Right atrium auricular region (tissue), 2 donors: Measurements from ENCODE around the gene SNX9. TPM values are rescaled to one million over a fixed set of nuclear protein-coding genes. Genes with fewer than 3 reads are reported as not detected.

Source experiments
- DNase-seq: peaks from one replicate; pipeline ENCODE4 v3.0.0-alpha.2; 2019; ENCODE audit warnings: low spot score
- H3K27ac ChIP-seq, 2 donors: fragments of 200-600 bp; sonication (generic); 1 replicate in 1 of 2; 2 replicates in 1 of 2; pipeline ENCODE4 v1.5.1; 2016 to 2019
- H3K27me3 ChIP-seq, 2 donors: fragments of 200-600 bp; sonication (generic); one replicate each; pipeline versions ENCODE4 v1.5.1 to v1.6.0; 2017 to 2019
- H3K36me3 ChIP-seq: fragments of 200-600 bp; sonication (generic); one replicate; pipeline ENCODE4 v1.5.1; 2016
- H3K4me1 ChIP-seq, 2 donors: fragments of 200-600 bp; sonication (generic); one replicate each; pipeline versions ENCODE4 v1.5.1 to v1.6.0; 2017 to 2019
- H3K4me3 ChIP-seq, 2 donors: fragments of 200-600 bp; sonication (generic); 1 replicate in 1 of 2; 2 replicates in 1 of 2; pipeline ENCODE4 v1.5.1; 2017 to 2019; ENCODE audit warnings: mild to moderate bottlenecking in 1 of 2, moderate library complexity in 1 of 2
- H3K9me3 ChIP-seq, 2 donors: fragments of 200-600 bp; sonication (generic); one replicate each; pipeline ENCODE4 v1.5.1; 2019
- total RNA-seq, 2 donors: library from RNA; depleted of rRNA; stranded (reverse); fragments of >200 nt; gene quantifications; one replicate each; pipeline ENCODE4 v1.1.0, GENCODE V29; 2016
- TF ChIP-seq, protein P1 (sequence below), 2 donors: fragments of 200-600 bp; sonication (generic); IDR thresholded peaks; one replicate each; pipeline ENCODE4 v1.5.1; 2019; ENCODE audit warnings: antibody characterized with exemption in 2 of 2

Gene SNX9
- total RNA-seq, 2 donors from 2014 or later = 26.6 to 39.4 TPM

DNA sequence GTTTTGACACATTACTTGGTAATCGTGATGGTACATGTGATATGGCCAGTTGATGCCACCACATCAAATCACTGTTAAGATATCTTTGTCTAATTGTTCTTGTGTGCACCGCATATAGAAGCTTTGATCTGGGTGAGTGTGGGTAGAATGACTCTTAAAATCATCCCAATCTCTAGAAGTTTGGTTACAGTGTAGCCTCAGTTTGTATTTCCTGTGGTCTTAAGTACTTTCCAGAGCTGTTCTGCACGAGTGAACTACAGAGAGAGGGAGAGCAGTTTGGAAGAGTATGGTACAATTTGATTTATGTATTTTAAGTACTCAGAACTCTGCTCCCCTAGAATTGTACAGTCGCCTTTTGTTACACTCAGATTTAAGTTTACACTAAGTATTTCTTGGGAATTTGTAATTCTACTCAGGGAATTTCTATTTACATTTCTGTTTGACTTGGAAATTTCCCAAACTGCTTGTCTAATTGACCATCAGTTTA, 37.5 kb downstream of the SNX9 start:
- peaks cover 0 to 40% of the 10 kb centered on the region in 2 donors for H3K4me1 ChIP-seq
- TF ChIP-seq, protein P1, sequence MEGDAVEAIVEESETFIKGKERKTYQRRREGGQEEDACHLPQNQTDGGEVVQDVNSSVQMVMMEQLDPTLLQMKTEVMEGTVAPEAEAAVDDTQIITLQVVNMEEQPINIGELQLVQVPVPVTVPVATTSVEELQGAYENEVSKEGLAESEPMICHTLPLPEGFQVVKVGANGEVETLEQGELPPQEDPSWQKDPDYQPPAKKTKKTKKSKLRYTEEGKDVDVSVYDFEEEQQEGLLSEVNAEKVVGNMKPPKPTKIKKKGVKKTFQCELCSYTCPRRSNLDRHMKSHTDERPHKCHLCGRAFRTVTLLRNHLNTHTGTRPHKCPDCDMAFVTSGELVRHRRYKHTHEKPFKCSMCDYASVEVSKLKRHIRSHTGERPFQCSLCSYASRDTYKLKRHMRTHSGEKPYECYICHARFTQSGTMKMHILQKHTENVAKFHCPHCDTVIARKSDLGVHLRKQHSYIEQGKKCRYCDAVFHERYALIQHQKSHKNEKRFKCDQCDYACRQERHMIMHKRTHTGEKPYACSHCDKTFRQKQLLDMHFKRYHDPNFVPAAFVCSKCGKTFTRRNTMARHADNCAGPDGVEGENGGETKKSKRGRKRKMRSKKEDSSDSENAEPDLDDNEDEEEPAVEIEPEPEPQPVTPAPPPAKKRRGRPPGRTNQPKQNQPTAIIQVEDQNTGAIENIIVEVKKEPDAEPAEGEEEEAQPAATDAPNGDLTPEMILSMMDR (IDR thresholded peaks at IDR 0.05) = no peak
- H3K36me3 ChIP-seq = no peaks in the 10 kb centered on the region
- no peaks in the 10 kb centered on the region for H3K9me3 ChIP-seq
- no peak overlapping the region for H3K27ac ChIP-seq
- DNase-seq = no peak
- H3K27me3 ChIP-seq = no peaks in the 10 kb centered on the region
- H3K4me3 ChIP-seq = no peak overlapping the region

DNA sequence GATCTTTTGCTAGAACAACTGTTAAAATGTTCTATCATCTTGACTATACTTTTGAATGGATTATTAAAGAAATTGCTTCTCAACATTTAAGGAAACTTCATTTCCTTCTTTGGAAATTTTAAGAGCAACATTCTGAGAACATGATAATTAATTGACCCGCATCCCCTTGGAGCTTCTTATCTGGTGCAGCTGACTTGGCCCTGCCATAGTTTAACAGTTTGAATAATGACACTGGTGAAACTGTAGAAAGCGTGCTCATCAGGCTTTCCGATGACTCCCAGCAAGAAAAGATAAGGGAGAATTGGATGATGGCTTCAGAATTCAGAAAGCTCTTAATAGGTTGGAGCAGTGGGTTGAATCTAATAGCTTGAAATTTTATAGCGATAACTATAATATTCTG, 38.1 kb downstream of the SNX9 start:
- TF ChIP-seq, protein P1 (IDR thresholded peaks at IDR 0.05) = no peak
- Histone ChIP-seq H3K4me3 (no peak overlapping the region), H3K36me3 (no peaks in the 10 kb centered on the region), H3K4me1 (peaks cover 0 to 40% of the 10 kb centered on the region in 2 donors), H3K9me3 (no peaks in the 10 kb centered on the region), H3K27me3 (no peaks in the 10 kb centered on the region), H3K27ac (no peak overlapping the region)
- no peak for DNase-seq

DNA sequence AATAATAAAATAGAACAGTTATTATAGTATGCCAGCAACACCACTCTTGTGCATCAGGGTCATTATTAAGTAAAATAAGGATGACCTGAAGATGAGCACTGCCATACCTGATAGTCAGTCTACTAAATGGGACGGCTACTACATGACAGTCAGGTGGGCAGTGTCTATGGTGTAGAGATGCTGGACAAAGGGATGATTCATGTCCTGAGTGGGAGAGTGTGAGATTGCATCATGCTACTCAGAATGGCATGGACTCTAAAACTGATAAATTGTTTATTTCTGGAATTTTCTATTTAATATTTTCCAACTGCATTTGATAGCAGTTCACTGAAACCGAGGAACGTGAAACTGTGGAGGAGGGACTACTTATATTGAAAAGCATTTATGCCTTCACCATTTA, 38.8 kb downstream of the SNX9 start:
- no peak overlapping the region for H3K4me3 ChIP-seq
- TF ChIP-seq, protein P1 (IDR thresholded peaks at IDR 0.05) = no peak
- H3K9me3 ChIP-seq = no peaks in the 10 kb centered on the region
- H3K4me1 ChIP-seq = peaks cover 0 to 40% of the 10 kb centered on the region in 2 donors
- no peak for DNase-seq
- no peak overlapping the region for H3K27ac ChIP-seq
- no peaks in the 10 kb centered on the region for H3K36me3 ChIP-seq
- H3K27me3 ChIP-seq = no peaks in the 10 kb centered on the region

DNA sequence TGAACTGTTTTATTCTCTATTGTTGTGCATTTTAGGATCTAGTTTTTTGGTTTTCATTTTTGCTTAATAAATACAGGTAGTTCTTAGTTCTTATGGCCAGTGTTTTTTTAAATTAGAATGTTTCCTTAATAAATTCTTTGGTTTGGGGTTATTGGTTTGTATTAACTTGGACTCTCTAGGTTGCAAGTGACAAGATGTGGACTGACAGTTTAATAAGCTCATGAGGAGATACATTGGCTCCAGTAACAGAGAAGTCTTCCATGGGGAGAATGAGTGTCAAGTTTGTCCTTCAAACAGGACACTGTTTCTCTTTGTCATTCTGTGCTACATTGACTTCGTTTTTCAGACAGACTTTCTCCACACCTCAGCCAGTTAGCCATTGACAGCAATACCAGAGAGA, 39.7 kb downstream of the SNX9 start:
- no peaks in the 10 kb centered on the region for H3K9me3 ChIP-seq
- no peak for DNase-seq
- H3K4me3 ChIP-seq = no peak overlapping the region
- H3K4me1 ChIP-seq = peaks cover 0 to 45% of the 10 kb centered on the region in 2 donors
- peaks cover 2% of the 10 kb centered on the region for H3K36me3 ChIP-seq
- H3K27me3 ChIP-seq = no peaks in the 10 kb centered on the region
- TF ChIP-seq, protein P1 (IDR thresholded peaks at IDR 0.05) = no peak
- H3K27ac ChIP-seq = no peak overlapping the region

DNA sequence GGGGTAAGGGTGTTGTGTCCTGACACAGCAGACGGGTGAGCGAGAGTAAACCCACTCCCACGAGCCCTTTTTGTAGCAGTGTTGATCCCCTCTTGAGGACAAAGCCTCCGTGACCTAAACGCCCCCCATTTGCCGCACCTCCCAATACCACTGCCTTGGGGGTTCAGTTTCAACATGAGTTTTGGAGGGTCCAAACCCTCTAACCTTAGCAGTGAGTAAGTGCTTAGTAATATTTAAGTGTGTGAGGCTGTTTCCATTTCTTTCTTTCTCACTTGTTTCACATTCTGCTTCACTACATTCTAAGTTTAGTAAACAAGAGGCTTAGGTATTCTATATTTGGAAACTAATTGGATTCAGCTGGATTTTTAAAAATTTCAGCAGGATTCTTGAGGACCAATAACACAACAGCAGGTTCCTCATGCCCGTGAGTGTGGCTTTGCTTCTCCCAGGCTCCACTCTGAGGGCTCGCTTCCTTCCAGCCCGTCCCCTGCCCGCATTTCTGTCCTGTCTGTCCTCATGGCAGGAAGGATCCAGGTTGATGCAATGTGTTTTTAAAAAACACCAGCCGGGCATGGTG, 41.2 kb downstream of the SNX9 start:
- Histone ChIP-seq H3K9me3 (no peaks in the 10 kb centered on the region), H3K27ac (no peak overlapping the region), H3K4me1 (peaks cover 0 to 50% of the 10 kb centered on the region in 2 donors), H3K36me3 (peaks cover 18% of the 10 kb centered on the region), H3K4me3 (no peak overlapping the region), H3K27me3 (no peaks in the 10 kb centered on the region)
- TF ChIP-seq, protein P1 (IDR thresholded peaks at IDR 0.05) = no peak
- no peak for DNase-seq

DNA sequence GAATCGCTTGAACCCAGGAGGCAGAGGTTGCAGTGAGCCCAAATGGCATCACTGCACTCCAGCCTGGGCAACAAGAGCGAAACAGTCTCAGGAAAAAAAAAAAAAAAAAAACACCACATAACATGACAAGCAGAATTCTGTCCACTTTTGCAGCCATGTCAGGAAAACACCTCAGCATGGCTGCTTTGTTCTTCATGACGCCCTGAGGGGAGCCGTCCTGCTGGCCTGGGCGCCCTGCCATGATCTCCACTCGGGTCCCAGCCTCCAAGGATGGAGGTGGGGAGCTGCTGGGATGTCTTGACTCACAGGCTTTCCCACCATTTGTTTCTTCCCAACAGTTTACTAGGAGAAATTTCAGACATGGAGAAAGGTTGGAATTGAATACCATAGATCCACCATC, 42.2 kb downstream of the SNX9 start:
- TF ChIP-seq, protein P1 (IDR thresholded peaks at IDR 0.05) = no peak

More for the DNA sequence above, 42.2 kb downstream of the SNX9 start:
- Histone ChIP-seq H3K4me1 (peaks cover 0 to 40% of the 10 kb centered on the region in 2 donors), H3K27me3 (no peaks in the 10 kb centered on the region), H3K9me3 (no peaks in the 10 kb centered on the region), H3K27ac (no peak overlapping the region), H3K4me3 (no peak overlapping the region), H3K36me3 (peaks cover 27% of the 10 kb centered on the region)
- no peak for DNase-seq
